ENCODE data around the gene ZCCHC14. TPM values are rescaled to one million over a fixed set of nuclear protein-coding genes. Genes with fewer than 3 reads are reported as not detected.

ZCCHC14 gene
- total and polyA plus RNA-seq, 2 of the 8 experiments (the other 6 are each of a cell fraction or from before 2014, with no cell fraction given): 8.2 to 28.2 TPM

DNA sequence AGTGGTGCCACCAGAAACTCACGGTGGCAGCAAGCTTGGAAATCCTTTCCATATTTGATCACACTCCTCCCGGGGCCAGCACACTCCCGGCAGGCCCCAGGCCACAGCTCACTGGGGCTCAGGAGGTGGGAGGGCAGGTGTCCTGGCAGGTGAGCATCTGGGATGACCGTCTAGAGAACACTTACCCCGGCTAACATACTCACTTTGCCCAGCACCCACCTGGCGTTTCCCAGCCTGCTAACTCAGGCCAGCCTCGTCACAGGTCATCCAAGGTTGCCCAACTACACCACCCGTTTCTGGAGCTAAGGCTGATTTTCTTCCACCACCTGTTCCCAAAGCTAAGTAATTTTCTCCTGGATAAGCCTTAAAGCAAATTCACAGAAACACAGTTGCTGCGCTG is 134.1 kb downstream of the ZCCHC14 start:
- Histone ChIP-seq H3K18ac (ENCODE audit: extremely low read depth, low read length) (no peak overlapping the region), H3K23me2 (ENCODE audit: low read depth, low read length) (no peaks in the 10 kb centered on the region), H2AK5ac (ENCODE audit: low read depth, low read length) (no peak overlapping the region), H2BK20ac (ENCODE audit: low read length) (no peak overlapping the region), H3K27ac (ENCODE audit: low read depth, low read length) (no peak overlapping the region), H4K5ac (ENCODE audit: insufficient read length, low read depth, low read length) (no peak overlapping the region), H2AFZ (ENCODE audit: low read length) (no peak overlapping the region), H4K20me1 (replicated peaks in 1 of 2; ENCODE audit: control insufficient read depth in 1 of 2, insufficient read depth in 2 of 2, low read length in 2 of 2) (peaks cover 3 to 14% of the 10 kb centered on the region in 2 experiments), H3K9me3 (ENCODE audit: insufficient read depth in 2 of 2, low read depth in 1 of 2, low read length in 1 of 2) (no peaks in the 10 kb centered on the region), H3K4me1 (replicated peaks in 1 of 4; ENCODE audit: control insufficient read depth in 3 of 4, insufficient read depth in 4 of 4, low read length in 3 of 4) (no peaks in the 10 kb centered on the region), H2BK120ac (replicated peaks; ENCODE audit: low read depth, low read length) (no peak overlapping the region), H3K36me3 (ENCODE audit: control insufficient read depth in 2 of 4, insufficient read depth in 4 of 4, low read length in 3 of 4) (peaks cover 0 to 17% (median 9%) of the 10 kb centered on the region in 4 experiments; a peak in 5 of 8 replicates), H3K4me2 (ENCODE audit: insufficient read depth in 1 of 2, low read depth in 2 of 2, low read length in 2 of 2) (no peak overlapping the region), H4K91ac (replicated peaks; ENCODE audit: insufficient read length, low read length) (no peak overlapping the region), H3K14ac (ENCODE audit: insufficient read length) (no peak overlapping the region), H4K8ac (ENCODE audit: extremely low read depth, insufficient read depth, low read length) (no peak overlapping the region), H2BK15ac (ENCODE audit: low read length) (no peak overlapping the region), H3K56ac (replicated peaks; ENCODE audit: insufficient read length, low read depth, low read length) (no peak overlapping the region), H3K79me2 (ENCODE audit: control insufficient read depth in 1 of 2, insufficient read depth in 2 of 2, low read length in 2 of 2) (no peaks in the 10 kb centered on the region), H3K4ac (replicated peaks; ENCODE audit: insufficient read length, low read depth, low read length) (no peak overlapping the region), H3K4me3 (ENCODE audit: extremely low read depth in 1 of 4, insufficient read depth in 2 of 4, low read depth in 3 of 4, low read length in 4 of 4) (no peak overlapping the region), H3K23ac (ENCODE audit: insufficient read length) (no peak overlapping the region), H2BK12ac (ENCODE audit: low read depth, low read length) (no peak overlapping the region), H3K9ac (replicated peaks in 1 of 4; ENCODE audit: extremely low read depth in 1 of 4, low read depth in 3 of 4, low read length in 3 of 4) (no peak overlapping the region), H3K79me1 (ENCODE audit: low read depth, low read length) (peaks cover 7% of the 10 kb centered on the region), H3K27me3 (replicated peaks in 1 of 4; ENCODE audit: control insufficient read depth in 3 of 4, extremely low read depth in 1 of 4, insufficient read depth in 3 of 4, low read length in 3 of 4) (no peaks in the 10 kb centered on the region), H2BK5ac (ENCODE audit: low read depth, low read length) (no peak overlapping the region)
- FAIRE-seq (no peak), DNase-seq (ENCODE audit: low read depth in 1 of 2, low spot score in 2 of 2) (no peak)
- POLR2A ChIA-PET (ENCODE audit: partially characterized antibody): no interaction called here
- 86% methylated on average over 9 of the region's 9 CpGs; no CpG with 5 or more reads in 1 of the 2 experiments for WGBS, 2 experiments (ENCODE audit: extremely low coverage in 1 of 2, insufficient coverage in 1 of 2, insufficient read length in 1 of 2, insufficient replicate concordance in 2 of 2, low coverage in 1 of 2, low lambda C conversion rate in 2 of 2, missing lambda C conversion rate in 1 of 2)
- TF ChIP-seq RBBP5 (IDR thresholded peaks at IDR 0.05; ENCODE audit: borderline replicate concordance, low read depth, low read length): no peak
- no peak for TF ChIP-seq NRF1 (IDR thresholded peaks at IDR 0.05; ENCODE audit: low read depth, low read length)
- TF ChIP-seq SIN3A (conservative IDR thresholded peaks at IDR 0.05 in 1 of 2, IDR thresholded peaks at IDR 0.05 in 1 of 2; ENCODE audit: low read depth in 1 of 2, low read length in 2 of 2): no peak
- no peak for TF ChIP-seq GTF2F1 (IDR thresholded peaks at IDR 0.05; ENCODE audit: borderline replicate concordance, low read depth, low read length)
- TF ChIP-seq CEBPB (IDR thresholded peaks at IDR 0.05; ENCODE audit: low read depth, low read length): no peak
- TF ChIP-seq SAP30 (IDR thresholded peaks at IDR 0.05; ENCODE audit: insufficient read depth, insufficient replicate concordance, low read length): no peak
- TF ChIP-seq, protein P1, sequence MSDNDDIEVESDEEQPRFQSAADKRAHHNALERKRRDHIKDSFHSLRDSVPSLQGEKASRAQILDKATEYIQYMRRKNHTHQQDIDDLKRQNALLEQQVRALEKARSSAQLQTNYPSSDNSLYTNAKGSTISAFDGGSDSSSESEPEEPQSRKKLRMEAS (IDR thresholded peaks at IDR 0.05): no peak
- no peak for TF ChIP-seq CREB1 (IDR thresholded peaks at IDR 0.05)
- no peak for TF ChIP-seq RXRA (IDR thresholded peaks at IDR 0.05; ENCODE audit: insufficient read depth, low read depth, low read length)
- CTCF ChIA-PET (ENCODE audit: partially characterized antibody): interaction anchor here (0.7 to 1.0 kb wide), 2 partner anchors 25 to 183 kb away, joined by 3 to 4 read pairs; partner anchors contain the start of gene FBXO31
